Measurements from ENCODE around the gene KCNB1. TPM values are rescaled to one million over a fixed set of nuclear protein-coding genes. Genes with fewer than 3 reads are reported as not detected.

KCNB1 gene
- total and polyA plus RNA-seq, 8 donors = 0.12 to 21.0 (median 2.3) TPM; not detected in 1

- no peak for TF ChIP-seq POLR2A (IDR thresholded peaks at IDR 0.05)
- no peak for TF ChIP-seq POLR2AphosphoS5 (IDR thresholded peaks at IDR 0.05)
- no peak for TF ChIP-seq EP300 (IDR thresholded peaks at IDR 0.05)
- no peak for TF ChIP-seq CTCF (IDR thresholded peaks at IDR 0.05)
- WGBS, 5 donors = 31 to 55% (median 52%) methylated on average over 1 of the region's 1 CpG
- Histone ChIP-seq H3K4me3 (no peak overlapping the region), H3K9me3 (no peaks in the 10 kb centered on the region), H3K27ac (no peak overlapping the region), H3K36me3 (no peaks in the 10 kb centered on the region), H3K27me3 (peaks cover 0 to 9% (median 0%) of the 10 kb centered on the region in 3 donors), H3K4me1 (peaks cover 0 to 7% (median 0%) of the 10 kb centered on the region in 4 donors)
- intact Hi-C loops (cut with DNase I; ENCODE audit: low total_unique reads) = no loop called here
- DNase-seq = no peak
Observed at GRCh38 chr20:49366687-49367086, 115.8 kb downstream of the KCNB1 start.

GRCh38 chr20:49361862-49362660 lies 120.4 kb downstream of the KCNB1 start:
- TF ChIP-seq POLR2AphosphoS5 (IDR thresholded peaks at IDR 0.05) = no peak
- no peak for TF ChIP-seq CTCF (IDR thresholded peaks at IDR 0.05)
- no peak for TF ChIP-seq POLR2A (IDR thresholded peaks at IDR 0.05)
- TF ChIP-seq EP300 (IDR thresholded peaks at IDR 0.05) = no peak
- DNase-seq = no peak
- intact Hi-C loops (cut with DNase I; ENCODE audit: low total_unique reads) = no loop called here
- Histone ChIP-seq H3K9me3 (no peaks in the 10 kb centered on the region), H3K4me3 (no peak overlapping the region), H3K27ac (peak overlapping the region in 1 of 5 donors; percentile 64), H3K27me3 (no peaks in the 10 kb centered on the region), H3K4me1 (peaks cover 0 to 15% (median 0%) of the 10 kb centered on the region in 4 donors), H3K36me3 (no peaks in the 10 kb centered on the region)
- WGBS, 5 donors = 41 to 83% (median 69%) methylated on average over 4 of the region's 4 CpGs

DNA sequence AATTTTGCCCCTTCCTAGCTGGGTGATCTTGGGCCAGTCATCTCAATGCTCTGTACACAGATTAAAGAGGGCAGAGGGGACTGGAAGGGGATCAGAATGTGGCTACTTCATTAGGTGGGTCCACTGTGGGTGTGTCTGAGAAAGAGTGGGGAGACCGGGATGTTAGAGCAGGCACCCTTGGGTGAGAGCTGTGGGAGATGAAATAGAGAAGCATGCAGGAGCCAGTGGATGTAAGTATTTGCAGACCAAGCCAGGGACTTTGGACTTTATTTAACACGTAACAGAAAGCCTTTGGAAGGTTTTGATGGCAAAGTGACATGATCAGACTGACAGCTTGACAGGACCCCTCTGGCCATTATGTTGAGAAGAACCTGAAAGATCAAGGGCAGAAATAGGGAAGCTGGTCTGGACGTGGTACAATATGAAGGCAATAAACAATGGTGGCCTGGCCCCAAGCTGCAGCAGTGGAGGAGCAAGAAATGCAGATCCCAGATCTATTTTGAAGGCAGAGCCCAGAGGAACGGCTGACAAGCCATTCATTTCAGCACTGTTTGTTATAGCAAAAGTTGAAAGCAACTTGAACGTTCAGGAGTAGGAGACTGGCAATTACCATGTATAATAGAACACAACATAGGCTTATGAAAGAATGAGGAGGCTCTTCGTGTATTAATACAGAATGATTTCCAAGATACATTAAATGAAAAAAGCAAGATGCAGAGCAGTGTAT lies 122.1 kb downstream of the KCNB1 start:
- Histone ChIP-seq H3K4me1 (peaks cover 0 to 15% (median 0%) of the 10 kb centered on the region in 4 donors), H3K36me3 (no peaks in the 10 kb centered on the region), H3K9me3 (no peaks in the 10 kb centered on the region), H3K4me3 (no peak overlapping the region), H3K27ac (no peak overlapping the region), H3K27me3 (no peaks in the 10 kb centered on the region)
- WGBS, 5 donors = 39 to 46% (median 42%) methylated on average over 6 of the region's 6 CpGs
- no peak for TF ChIP-seq EP300 (IDR thresholded peaks at IDR 0.05)
- TF ChIP-seq CTCF (IDR thresholded peaks at IDR 0.05) = no peak
- TF ChIP-seq POLR2AphosphoS5 (IDR thresholded peaks at IDR 0.05) = no peak
- no peak for TF ChIP-seq POLR2A (IDR thresholded peaks at IDR 0.05)
- no peak for DNase-seq
- intact Hi-C loops (cut with DNase I; ENCODE audit: low total_unique reads) = no loop called here

DNA sequence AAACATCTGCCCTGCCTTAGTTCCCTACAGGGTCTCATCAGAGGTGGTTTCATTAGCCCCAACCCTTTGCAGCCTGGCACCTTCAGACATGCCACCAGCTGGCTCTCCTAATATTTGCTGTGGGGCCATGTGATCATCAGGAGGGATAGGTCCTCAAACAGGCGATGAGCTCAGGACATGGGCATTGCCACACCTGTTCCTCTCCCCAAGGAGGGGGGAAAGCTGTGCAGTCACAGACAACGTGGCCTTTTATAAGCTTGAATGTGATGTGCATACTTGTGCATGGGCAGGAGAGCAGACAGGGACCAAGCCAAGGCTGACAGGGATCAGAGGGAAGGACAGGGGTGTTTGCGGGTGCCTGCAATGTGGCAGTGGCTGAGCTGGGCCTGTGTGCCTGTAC lies 125.8 kb downstream of the KCNB1 start:
- Histone ChIP-seq H3K27me3 (peaks cover 0 to 3% (median 0%) of the 10 kb centered on the region in 3 donors), H3K4me3 (no peak overlapping the region), H3K36me3 (no peaks in the 10 kb centered on the region), H3K9me3 (no peaks in the 10 kb centered on the region), H3K27ac (no peak overlapping the region), H3K4me1 (peaks cover 0 to 8% (median 0%) of the 10 kb centered on the region in 4 donors)
- TF ChIP-seq EP300 (IDR thresholded peaks at IDR 0.05) = no peak
- DNase-seq = no peak
- intact Hi-C loops (cut with DNase I; ENCODE audit: low total_unique reads) = no loop called here
- WGBS, 5 donors = 46 to 60% (median 49%) methylated on average over 2 to 3 of the region's 3 CpGs

All from stomach (tissue), 9 donors.